K562 (cell line): Measurements from ENCODE around the gene TOP3A. TPM values are rescaled to one million over a fixed set of nuclear protein-coding genes. Genes with fewer than 3 reads are reported as not detected.

Source experiments
- AFF1 ChIP-seq, 2 experiments: fragments of 450-650 bp; IDR thresholded peaks; 2 replicates each; pipeline ENCODE4 v1.6.1; 2018; ENCODE audit warnings: mild to moderate bottlenecking in 2 of 2, low read depth in 1 of 2; ENCODE audit not compliant: partially characterized antibody in 2 of 2
- CC2D1A ChIP-seq: fragments of 450-650 bp; IDR thresholded peaks from 2 replicates; pipeline ENCODE4 v1.6.1; 2017; ENCODE audit warnings: mild to moderate bottlenecking
- CCNT2 ChIP-seq: IDR thresholded peaks from 2 replicates; pipeline ENCODE4 v1.6.1; 2011; ENCODE audit warnings: borderline replicate concordance, low read depth, mild to moderate bottlenecking, moderate library complexity, mixed read lengths, low read length; ENCODE audit not compliant: insufficient read length; ENCODE audit errors: extremely low read depth
- CHD2 ChIP-seq: IDR thresholded peaks from 2 replicates; pipeline ENCODE4 v1.6.1; 2011; ENCODE audit warnings: low read depth, low read length
- CTBP1 ChIP-seq: fragments of 450-650 bp; IDR thresholded peaks from 2 replicates; pipeline ENCODE4 v1.6.1; 2016; ENCODE audit warnings: borderline replicate concordance
- FOS ChIP-seq: IDR thresholded peaks from 3 replicates; pipeline ENCODE4 v1.6.1; 2011; ENCODE audit not compliant: insufficient read length; ENCODE audit errors: extremely low read depth
- MTA1 ChIP-seq: fragments of 450-650 bp; IDR thresholded peaks from 2 replicates; pipeline ENCODE4 v1.6.1; 2017; ENCODE audit warnings: borderline replicate concordance
- MYC ChIP-seq, 2 experiments: fragments of 250-450 bp in 1 of 2; sonication (Bioruptor Pico) in 1 of 2; IDR thresholded peaks; 2 replicates each; pipeline versions ENCODE4 v1.5.1 to v1.6.1; 2012 to 2021; ENCODE audit warnings: low read depth in 2 of 2, borderline replicate concordance in 1 of 2, improper control_type of control experiment in 1 of 2, low read length in 1 of 2, mild to moderate bottlenecking in 1 of 2, moderate library complexity in 1 of 2
- NRF1 ChIP-seq, 2 experiments: fragments of 450-650 bp; IDR thresholded peaks in 1 of 2; conservative IDR thresholded peaks in 1 of 2; 2 replicates each; pipeline ENCODE4 v1.6.1; 2014; ENCODE audit warnings: mild to moderate bottlenecking in 2 of 2
- RBM25 ChIP-seq: fragments of 200-400 bp; formaldehyde crosslinking; IDR thresholded peaks from 2 replicates; pipeline ENCODE4 v1.6.1; 2018; ENCODE audit warnings: low read length, low read depth, moderate library complexity; ENCODE audit not compliant: severe bottlenecking
- SIX5 ChIP-seq, 2 experiments: IDR thresholded peaks; 2 replicates each; pipeline ENCODE4 v1.6.1; 2011; ENCODE audit warnings: low read length in 2 of 2, borderline replicate concordance in 1 of 2, low read depth in 1 of 2, mild to moderate bottlenecking in 1 of 2, moderate library complexity in 1 of 2; ENCODE audit not compliant: insufficient read depth in 1 of 2
- SNIP1 ChIP-seq: fragments of 450-650 bp; IDR thresholded peaks from 2 replicates; pipeline ENCODE4 v1.7.1; 2017; ENCODE audit warnings: low read depth, mild to moderate bottlenecking
- SP2 ChIP-seq: IDR thresholded peaks from 2 replicates; pipeline ENCODE4 v1.6.1; 2011; ENCODE audit warnings: mild to moderate bottlenecking, low read depth, low read length, moderate library complexity; ENCODE audit not compliant: poor library complexity, severe bottlenecking; ENCODE audit errors: extremely low read depth
- TFAP4 ChIP-seq: sonication (generic); formaldehyde crosslinking; IDR thresholded peaks from 2 replicates; pipeline ENCODE4 v1.8.0; 2022; ENCODE audit warnings: missing genetic modification reagents, mild to moderate bottlenecking, moderate library complexity, borderline replicate concordance
- ZNF644 ChIP-seq: fragments of 200-800 bp; sonication (Bioruptor generic); IDR thresholded peaks from 2 replicates; pipeline ENCODE4 v1.6.1; 2016; ENCODE audit warnings: low read depth, missing genetic modification characterization, missing compliant biosample characterization
- ZNF766 ChIP-seq: fragments of 200-800 bp; sonication (Bioruptor generic); conservative IDR thresholded peaks from 2 replicates; pipeline ENCODE4 v1.6.1; 2016; ENCODE audit warnings: missing genetic modification characterization, missing compliant biosample characterization
- polyA plus RNA-seq, 8 experiments: library from polyadenylated mRNA; depleted of rRNA in 4 of 8; stranded (reverse) in 5 of 8; unstranded in 3 of 8; fragments of >200 nt; fragmentation: Nextera tagmentation in 2 of 8; fragmentation: Illumina TruSeq in 1 of 8; extraction: Ambion mirVana in 2 of 8; extraction: Trizol in 1 of 8; gene quantifications; 2 replicates each; pipeline versions ENCODE4 v1.2.1 to v1.2.3, GENCODE V29; 2011 to 2014; ENCODE audit warnings: inconsistent platforms in 1 of 8, missing spikeins in 1 of 8
- total RNA-seq, 7 experiments: library from RNA; depleted of rRNA in 6 of 7; stranded (reverse); fragments of >200 nt in 6 of 7; fragmentation: Illumina TruSeq in 2 of 7; extraction: Trizol in 2 of 7; gene quantifications; 2 replicates each; pipeline versions ENCODE4 v1.2.1 to v1.2.3, GENCODE V29; 2011 to 2021; ENCODE audit warnings: low replicate concordance in 1 of 7
- TF ChIP-seq, protein P1 (sequence below): sonication (generic); formaldehyde crosslinking; IDR thresholded peaks from 2 replicates; pipeline ENCODE4 v1.8.0; 2022; ENCODE audit warnings: mild to moderate bottlenecking, missing genetic modification reagents
- TF ChIP-seq, protein P2 (sequence below): fragments of 450-650 bp; IDR thresholded peaks from 2 replicates; pipeline ENCODE4 v1.6.1; 2016

Gene TOP3A
- total and polyA plus RNA-seq, 9 of the 15 experiments (the other 6 are each of a cell fraction or from before 2014, with no cell fraction given), result 5.2 to 49.7 (median 24.7) TPM

DNA sequence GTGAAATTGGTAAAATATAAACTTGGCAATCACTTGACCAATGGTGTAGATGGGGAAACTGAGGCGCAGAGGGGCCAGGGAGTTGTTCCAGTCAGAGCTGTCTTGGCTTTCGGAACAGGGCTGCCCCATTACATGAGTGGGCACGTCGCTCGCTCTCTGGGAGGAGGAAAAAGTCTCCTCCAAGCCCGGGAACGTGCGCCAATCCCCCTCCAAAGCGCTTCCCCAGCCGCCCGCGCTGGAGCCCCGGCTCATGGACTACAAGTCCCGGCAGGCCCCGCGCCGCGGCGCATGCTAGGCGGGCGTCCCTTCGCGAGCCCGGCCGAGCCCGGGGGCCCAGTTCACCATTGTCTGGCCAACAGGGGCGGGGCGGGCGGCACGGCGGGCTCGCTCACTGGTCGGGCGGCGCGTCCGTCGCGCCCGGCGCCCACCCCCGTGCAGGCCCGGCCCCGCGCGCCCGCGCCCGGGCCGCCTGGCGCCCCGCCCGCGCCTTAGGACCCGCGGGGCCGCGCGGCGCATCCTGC is 89.6 kb downstream of the TOP3A start, which contains the start of gene LLGL1 (continued):
- TF ChIP-seq SP2 (peak; percentile 57), ZNF766 (CRISPR knock-in tag) (0 out of 2 replicates have a peak, but pooled peaks have one; percentile 20), MTA1 (no peak), SIX5 (IDR thresholded peaks at IDR 0.05; ENCODE audit: borderline replicate concordance in 1 of 2, insufficient read depth in 1 of 2, low read depth in 1 of 2, low read length in 2 of 2) (peak; percentile 61 to 63; a peak in 3 of 4 replicates), ZNF644 (peak; percentile 32; the same call in 1 of the 2 replicates), MYC (IDR thresholded peaks at IDR 0.05; ENCODE audit: low read depth, low read length) (peak; percentile 47; the same call in 1 of the 2 replicates), MYC (CRISPR knock-in tag; IDR thresholded peaks at IDR 0.05; ENCODE audit: borderline replicate concordance, low read depth) (no peak), FOS (peak; percentile 68), TFAP4 (CRISPR knock-in tag) (0 out of 2 replicates have a peak, but pooled peaks have one; percentile 36), CC2D1A (no peak), CTBP1 (peak; percentile 33; the same call in 1 of the 2 replicates), SNIP1 (peak; percentile 88), CHD2 (0 out of 2 replicates have a peak, but pooled peaks have one; percentile 26), AFF1 (IDR thresholded peaks at IDR 0.05; ENCODE audit: low read depth in 1 of 2, partially characterized antibody in 2 of 2) (peak in 1 of 2 experiments; percentile 79), RBM25 (peak; percentile 96), CCNT2 (peak; percentile 39), NRF1 (conservative IDR thresholded peaks at IDR 0.05 in 1 of 2, IDR thresholded peaks at IDR 0.05 in 1 of 2) (peak; percentile 79 to 82)
- TF ChIP-seq, protein P1, sequence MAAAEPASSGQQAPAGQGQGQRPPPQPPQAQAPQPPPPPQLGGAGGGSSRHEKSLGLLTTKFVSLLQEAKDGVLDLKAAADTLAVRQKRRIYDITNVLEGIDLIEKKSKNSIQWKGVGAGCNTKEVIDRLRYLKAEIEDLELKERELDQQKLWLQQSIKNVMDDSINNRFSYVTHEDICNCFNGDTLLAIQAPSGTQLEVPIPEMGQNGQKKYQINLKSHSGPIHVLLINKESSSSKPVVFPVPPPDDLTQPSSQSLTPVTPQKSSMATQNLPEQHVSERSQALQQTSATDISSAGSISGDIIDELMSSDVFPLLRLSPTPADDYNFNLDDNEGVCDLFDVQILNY, result no peak
- TF ChIP-seq, protein P2, sequence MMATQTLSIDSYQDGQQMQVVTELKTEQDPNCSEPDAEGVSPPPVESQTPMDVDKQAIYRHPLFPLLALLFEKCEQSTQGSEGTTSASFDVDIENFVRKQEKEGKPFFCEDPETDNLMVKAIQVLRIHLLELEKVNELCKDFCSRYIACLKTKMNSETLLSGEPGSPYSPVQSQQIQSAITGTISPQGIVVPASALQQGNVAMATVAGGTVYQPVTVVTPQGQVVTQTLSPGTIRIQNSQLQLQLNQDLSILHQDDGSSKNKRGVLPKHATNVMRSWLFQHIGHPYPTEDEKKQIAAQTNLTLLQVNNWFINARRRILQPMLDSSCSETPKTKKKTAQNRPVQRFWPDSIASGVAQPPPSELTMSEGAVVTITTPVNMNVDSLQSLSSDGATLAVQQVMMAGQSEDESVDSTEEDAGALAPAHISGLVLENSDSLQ, result peak; percentile 73
